Upper lobe of left lung (tissue), 4 donors: ENCODE data around the gene LRP1.

Source experiments
- EP300 ChIP-seq, 4 donors: sonication (generic); formaldehyde crosslinking; IDR thresholded peaks; one replicate each; pipeline ENCODE4 v1.5.1; 2017; ENCODE audit warnings: antibody characterized with exemption in 4 of 4, control low read depth in 2 of 4
- TF ChIP-seq, protein P1 (sequence below), 6 experiments: fragments of 450-650 bp in 4 of 6; fragments of 200-600 bp in 2 of 6; sonication (generic) in 2 of 6; IDR thresholded peaks; one replicate each; pipeline ENCODE4 v1.5.1; 2016 to 2019; ENCODE audit warnings: antibody characterized with exemption in 6 of 6

DNA sequence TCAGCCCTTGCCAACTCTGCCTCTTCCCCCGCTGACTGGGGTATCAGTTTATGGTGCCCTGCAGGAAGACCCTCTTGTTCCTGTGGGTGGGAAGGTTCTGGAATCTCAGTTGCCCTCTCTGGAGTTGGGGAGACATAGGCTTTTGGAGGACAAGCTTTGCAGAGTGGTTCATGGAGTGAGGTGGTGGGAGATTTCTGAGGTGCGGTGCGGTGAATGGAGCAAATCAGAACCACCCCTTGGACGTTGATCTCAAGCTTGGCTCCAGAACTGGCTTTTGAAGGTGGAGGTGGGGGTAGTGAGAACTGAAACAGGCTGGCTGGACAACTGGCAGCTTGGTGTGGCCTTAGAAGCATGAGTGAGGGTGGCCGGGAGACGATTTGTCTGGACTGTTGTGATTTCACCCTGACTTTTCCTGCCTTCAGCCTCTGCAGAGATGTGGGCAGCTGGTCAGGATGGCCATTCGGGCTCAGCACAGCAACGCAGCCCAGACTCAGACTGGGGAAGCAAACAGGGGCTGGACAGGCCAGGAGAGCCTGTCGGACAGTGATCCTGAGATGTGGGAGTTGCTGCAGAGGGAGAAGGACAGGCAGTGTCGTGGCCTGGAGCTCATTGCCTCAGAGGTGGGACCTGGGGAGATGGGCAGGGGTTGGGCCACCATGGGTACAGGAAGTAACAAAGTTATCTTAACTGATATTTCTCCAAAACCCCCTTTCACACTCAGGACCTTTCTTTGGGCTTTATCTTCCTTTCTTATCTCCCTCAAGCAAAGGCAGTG lies 102.3 kb downstream of the LRP1 start:
- TF ChIP-seq, protein P1, sequence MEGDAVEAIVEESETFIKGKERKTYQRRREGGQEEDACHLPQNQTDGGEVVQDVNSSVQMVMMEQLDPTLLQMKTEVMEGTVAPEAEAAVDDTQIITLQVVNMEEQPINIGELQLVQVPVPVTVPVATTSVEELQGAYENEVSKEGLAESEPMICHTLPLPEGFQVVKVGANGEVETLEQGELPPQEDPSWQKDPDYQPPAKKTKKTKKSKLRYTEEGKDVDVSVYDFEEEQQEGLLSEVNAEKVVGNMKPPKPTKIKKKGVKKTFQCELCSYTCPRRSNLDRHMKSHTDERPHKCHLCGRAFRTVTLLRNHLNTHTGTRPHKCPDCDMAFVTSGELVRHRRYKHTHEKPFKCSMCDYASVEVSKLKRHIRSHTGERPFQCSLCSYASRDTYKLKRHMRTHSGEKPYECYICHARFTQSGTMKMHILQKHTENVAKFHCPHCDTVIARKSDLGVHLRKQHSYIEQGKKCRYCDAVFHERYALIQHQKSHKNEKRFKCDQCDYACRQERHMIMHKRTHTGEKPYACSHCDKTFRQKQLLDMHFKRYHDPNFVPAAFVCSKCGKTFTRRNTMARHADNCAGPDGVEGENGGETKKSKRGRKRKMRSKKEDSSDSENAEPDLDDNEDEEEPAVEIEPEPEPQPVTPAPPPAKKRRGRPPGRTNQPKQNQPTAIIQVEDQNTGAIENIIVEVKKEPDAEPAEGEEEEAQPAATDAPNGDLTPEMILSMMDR (IDR thresholded peaks at IDR 0.05): no peak
- TF ChIP-seq EP300 (IDR thresholded peaks at IDR 0.05): no peak
